Activated T-cell treated with anti-CD3 and anti-CD28 coated beads, Interleukin-2, amount 50 U/mL, for 1 hour (primary cell): ENCODE measurements around the gene HNF1B.

Experiments
- DNase-seq: peaks from one replicate; pipeline ENCODE4 v3.0.0-alpha.2; 2020

Gene HNF1B

DNA sequence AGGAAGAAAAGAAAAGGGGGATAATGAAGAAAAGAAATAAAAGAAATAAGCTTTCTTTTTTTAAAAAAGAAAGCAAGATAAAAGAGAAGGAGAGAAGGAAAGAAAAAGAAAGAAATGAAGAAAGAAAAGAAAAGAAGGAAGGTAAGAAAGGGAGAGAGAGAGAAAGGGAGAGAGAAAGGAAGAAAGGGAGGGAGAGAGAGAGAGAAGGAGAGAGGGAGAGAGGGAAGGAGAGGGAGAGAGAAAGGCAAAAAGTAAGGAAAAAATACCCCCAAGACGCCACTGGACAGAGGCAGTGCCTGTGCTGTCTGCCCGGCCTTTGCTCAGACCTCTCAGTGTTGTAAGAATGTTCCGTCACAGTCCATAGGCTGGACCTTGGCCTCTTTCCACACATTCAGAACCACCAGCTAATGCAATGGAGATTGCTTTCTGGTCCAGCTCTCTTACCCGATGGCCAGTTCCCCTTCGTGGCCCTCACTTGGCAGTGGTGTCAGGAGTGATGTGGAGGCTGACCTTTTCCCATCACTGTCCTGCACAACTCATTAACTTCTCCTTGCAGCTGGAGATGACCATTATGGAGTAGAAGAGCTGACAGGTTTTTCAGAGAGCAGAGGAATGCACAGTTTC is 14.3 kb upstream of the HNF1B start:
- DNase-seq = no peak

DNA sequence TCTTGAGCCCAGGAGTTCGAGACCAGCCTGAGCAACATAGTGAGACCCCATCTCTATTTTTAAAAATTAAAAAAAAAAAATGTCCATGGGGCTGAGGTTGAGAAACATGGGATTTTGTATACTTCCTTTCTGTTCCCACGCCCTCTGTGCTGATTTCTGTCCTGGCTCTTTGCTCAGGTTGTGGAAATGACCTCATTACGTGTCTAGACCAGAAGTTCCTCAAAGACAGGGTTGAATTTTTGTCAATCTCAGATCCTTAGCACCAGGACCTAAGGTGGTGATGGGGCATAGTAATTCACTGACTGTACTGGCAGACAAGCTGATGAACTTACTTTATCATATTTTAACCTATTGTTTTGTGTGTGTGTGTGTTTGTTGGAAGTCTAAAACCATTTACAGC is 11.2 kb upstream of the HNF1B start:
- no peak for DNase-seq

DNA sequence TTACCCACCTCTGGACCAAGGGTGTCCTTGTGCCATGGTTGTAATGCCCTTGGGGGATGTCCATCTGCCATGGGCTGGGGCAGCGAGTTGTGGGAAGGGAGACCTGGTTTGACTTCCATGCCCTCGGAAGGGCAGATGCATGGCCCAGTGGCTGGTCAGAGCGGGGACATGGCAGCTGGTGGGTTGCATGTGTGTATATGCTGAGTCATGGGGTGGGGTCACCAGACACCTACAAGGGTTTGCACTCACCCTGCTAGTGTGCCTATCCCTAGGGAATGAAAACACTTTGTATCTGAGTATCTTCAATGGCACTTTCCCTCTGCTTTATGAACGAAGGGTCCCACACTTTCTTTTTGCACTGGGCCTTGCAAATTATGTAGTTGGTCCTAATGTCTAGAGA is 10.6 kb upstream of the HNF1B start:
- no peak for DNase-seq

DNA sequence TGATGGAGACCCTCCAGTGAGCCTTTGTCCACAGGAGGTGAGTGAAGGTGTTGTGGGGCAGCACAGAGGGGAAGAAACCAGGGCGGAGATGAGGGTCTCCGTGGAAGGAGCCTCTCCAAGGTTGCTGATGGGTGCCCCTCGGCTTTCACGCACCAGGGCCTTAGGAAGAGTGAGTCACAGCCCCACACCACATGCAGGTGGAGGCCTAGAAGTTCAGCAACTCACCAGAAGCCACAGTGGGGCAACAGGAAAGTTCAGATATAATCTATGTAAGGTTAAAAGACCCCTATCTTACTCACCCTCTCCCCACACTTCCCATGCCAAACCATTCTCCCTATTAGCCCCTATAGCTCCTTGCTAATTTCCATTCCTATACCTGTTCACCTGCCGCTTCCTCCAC is 9.5 kb upstream of the HNF1B start:
- DNase-seq = no peak

DNA sequence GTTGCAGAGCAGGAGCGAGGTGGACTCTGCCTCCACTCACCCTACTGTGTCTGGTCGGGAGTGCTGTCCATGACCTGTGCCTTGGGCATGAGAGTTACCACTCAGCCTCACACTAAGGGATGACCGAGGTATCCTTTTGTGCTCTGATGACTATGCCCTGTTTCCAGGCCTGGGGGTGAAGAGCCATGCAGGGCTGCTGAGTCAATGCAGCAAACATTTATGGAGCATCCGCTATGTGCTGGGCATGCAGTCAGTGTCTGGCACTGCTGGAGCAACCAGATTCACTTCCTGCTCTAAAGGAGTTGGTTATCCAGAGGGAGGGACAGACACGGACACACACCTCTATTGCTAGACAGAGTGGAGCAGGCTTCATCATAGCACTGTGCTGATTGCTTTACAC is 7.6 kb upstream of the HNF1B start:
- DNase-seq = no peak

DNA sequence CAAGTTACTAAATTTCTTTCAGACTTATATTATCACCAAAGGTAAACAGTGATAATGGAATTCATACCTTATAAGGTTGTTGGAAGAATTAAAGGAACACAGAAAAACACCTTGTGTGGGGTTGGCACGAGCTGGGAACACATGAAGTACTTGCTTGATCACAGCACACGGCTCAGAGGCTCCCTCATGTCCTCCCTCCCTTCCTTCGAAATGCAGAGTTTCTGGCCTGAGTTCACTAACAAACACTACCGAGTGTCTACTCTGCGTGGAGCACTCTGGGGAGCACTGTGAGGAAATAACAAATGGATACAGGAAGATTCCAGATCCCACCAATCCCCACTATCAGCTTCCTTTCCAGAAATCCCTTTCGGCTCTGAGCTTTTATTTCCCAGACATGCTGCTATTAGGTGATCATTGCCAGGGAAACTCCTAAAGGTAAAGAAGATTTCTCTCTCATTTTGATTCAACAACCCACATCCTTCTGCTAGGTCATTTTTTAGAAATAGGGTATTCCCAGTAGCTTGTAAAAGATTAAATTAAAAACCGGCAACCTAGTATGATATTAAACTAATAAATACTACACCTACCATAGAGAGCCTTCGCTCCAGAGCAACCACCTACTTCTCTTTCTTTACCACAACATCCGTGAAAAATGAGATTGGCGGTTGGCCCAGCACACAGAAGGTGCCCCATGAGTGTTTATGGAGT is 6.1 kb upstream of the HNF1B start:
- no peak for DNase-seq

DNA sequence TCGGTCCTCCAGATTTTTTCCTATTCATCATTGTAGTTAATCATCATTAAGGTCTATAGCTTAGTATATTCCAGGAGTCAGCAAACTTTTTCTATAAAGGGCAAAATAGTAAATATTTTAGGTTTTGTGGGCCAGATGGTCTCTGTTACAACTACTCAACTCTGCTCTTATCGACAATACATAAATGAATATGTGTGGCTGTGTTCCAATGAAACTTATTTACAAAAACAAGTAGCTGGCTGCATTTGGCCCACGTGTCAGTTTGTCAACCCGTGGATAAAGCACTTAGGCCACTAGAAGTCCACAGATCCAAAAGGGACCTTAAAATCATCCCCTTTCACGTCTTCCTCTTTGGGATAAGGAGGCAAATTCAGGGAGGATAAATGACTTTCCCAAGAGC is 5.4 kb upstream of the HNF1B start:
- no peak for DNase-seq

DNA sequence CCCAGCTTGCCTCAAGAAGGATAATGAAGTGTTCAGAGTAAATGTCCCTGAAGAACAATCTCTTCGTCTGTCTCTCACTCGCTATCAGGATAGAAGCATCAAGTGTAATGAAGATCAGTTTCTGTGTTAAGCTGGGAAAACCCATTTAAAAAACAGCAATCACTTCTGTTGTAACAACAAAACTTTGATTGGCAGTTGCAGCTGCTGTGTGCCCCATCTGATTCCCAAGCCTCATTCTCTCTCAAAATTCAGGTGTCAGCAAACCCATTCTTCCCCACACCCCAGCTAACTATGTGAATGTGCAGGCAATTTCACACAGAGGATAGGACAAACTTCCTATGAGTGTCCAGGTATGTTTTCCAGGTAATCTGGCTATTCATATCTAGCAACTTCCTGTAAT is 2.4 kb upstream of the HNF1B start:
- no peak for DNase-seq

DNA sequence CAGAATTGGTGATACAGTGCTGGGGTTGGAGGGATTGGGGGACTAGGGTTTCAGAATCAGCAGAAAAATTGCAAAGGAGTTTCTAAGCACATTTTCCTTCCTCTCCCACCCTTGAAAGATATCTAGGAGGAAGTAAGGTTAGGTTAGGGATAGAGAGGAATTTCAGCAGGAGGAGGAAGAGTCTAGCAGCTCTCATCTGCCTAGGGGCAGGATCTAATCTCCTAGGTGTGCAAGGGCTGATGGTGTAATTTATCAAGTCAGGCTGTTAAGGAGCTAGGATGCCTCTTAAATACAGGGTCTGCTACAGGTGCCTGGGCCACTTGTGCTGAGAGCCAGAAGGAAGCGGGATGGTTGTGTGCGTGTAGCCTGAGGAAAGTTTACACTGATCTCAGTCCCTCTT is 1.8 kb upstream of the HNF1B start:
- no peak for DNase-seq

DNA sequence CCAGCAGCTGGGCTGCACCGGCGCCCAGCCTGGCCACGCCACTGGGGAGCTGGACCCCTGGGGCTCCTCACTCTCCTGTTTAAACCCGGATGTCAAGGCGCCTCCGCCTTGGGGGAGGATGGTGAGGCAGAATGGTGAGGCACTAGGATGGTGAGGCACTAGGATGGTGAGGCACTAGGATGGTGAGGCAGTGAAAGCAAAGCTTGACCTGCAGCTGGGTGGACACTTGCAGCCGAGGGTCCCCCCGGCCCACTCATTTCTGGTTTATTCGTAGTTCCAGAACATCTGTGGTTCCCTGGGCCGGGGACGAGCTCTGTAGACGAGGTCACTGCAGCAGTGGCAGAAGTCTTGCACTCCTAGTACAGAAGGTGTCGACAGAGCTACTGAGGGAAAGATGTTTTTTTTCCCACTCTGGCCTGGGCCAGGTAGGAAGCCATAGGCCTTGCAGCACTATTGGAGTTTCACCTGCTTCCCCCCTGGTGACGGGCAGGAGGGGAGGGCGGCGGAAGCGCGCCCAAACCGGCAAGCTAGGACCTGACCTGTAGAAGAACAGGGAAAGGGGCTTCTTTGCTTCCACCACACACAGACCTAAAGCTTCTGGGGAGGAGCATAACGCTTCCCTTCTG is 1.1 kb upstream of the HNF1B start:
- no peak for DNase-seq

DNA sequence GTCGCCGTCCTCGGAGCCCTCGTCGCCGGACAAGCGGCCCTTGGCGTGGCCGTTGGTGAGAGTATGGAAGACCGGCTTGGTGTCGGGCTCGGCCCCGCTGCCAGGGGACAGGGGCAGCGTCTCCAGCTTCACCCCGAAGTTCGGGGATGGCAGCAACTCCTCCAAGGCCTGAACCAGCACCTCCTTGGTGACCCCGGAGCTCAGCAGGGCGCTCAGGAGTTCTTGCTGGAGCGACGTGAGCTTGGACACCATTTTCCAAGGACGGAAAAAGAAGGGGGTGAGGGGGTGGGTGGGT is 279 bp downstream of the HNF1B start:
- DNase-seq = no peak

DNA sequence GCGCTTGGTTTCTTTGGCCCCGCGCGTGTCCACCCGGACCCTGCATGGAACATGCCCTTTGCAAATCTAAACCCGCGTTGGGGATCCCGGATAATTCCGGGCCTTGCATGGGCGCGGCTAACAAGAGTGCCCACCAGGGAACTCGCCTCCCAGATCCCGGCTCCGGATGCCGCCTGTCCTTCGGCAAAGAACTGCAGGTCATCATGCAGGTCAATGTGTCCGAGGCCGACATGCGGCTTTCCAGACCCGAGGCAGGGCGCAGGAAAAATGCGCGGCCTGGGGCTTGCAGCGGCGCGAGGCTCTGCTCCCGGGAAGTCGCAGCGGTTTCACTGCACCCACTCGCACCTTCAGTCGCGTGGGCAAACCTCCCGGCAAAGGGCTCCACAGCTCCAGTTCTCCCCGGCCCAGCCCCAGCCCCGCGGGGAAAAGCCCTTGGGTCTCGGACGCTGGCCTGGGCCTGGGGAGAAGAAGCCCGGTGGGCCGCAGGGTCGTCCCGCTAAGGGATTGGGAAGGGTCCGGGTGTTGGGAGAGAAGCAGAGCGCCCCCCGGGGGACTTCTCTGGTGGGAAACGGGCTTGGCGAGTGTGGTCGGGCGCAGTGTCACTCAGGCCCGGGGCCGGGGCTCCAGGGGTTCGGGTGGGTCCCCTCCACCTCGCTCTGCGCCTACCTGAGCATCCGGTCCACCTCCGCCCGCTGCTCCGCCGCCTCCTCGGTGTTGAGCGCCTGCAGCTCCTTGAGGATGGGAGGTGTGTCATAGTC is 805 bp downstream of the HNF1B start:
- peak; percentile 25 for DNase-seq

DNA sequence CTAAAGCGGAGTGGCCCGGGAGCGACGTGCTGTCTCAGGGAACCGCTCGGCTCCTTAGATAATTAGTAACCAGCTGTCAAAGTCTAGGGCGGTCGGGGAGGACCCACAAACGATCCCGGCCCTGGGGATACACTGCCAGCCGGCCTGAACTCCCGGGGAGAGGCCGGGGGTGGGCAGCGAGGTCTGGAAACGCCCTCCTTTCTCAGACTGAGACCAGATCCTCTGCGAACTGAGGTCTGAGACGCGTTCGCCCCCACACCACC is 1.3 kb downstream of the HNF1B start:
- no peak for DNase-seq

DNA sequence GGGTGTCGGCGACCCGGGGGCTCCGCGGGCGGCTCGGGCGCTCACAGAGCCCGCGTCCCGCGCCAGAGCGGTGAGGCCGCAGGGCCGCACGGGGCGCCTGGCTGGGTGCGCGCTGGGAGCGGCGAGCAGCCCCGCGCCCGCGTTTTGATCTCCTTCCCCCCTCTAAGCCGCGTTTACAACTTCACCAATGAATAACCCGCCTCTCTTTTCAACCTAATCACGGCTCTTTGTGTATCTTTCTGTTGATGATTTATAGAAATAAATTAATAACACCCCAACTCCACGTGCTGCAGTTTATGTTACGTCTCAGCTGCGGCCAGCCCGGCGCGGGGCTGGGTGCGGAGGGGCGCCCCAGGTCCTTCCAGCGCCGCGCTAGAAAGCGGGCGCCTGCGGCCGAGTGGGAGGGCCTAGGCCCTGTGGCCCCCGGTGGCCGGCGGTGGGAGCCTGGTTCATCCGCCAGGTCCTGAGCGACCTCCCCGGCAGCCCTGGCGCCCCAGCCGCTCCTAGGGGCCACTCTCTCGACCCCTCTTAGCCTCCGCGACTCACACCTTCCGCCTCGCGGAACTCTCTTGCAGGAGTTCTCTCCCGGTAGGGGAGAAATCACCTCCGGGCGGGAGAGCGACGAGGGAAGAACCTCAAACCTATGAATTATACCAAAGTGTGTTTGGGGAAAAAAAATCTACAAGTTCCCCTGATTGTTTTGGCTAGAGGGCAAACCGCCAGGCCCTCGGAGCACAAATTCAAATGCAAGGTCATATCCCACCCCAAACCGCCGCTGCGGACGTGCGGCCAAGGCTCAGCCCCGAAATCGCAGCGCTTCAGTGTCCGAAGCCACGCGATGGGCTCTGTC is 1.9 kb downstream of the HNF1B start:
- peak; percentile 34 for DNase-seq

DNA sequence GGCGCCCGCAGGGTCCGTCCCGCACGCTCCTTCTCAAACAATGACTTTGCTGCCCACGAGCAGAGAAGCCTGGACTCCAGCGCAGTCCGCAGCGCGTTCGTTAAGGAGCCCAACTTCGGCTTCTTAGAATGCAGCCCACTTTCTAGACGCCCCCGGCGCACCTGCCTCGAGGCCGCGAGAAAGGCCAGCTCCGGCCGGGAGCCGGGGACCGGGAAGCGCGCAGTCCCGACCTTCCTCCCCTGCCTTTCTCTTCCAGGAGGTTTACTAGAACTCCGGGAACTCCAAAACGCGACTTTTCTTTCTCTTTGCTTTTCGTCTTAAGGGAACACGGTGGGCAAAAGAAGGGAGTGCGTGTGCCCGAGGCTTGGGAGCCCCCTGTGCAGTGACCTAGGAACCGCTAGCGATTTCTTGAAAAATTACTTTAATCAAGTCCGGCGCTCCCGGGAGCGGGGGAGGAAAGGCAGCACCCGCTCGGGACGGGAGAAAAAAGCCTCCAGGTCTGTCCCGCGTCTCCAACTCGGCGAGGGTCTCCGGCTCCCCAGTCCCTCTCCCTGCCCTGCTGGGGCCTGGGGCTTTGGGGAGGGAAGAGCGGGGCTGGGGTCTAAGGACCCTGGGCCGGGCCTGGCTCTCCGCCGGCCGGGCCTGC is 2.6 kb downstream of the HNF1B start:
- no peak for DNase-seq

DNA sequence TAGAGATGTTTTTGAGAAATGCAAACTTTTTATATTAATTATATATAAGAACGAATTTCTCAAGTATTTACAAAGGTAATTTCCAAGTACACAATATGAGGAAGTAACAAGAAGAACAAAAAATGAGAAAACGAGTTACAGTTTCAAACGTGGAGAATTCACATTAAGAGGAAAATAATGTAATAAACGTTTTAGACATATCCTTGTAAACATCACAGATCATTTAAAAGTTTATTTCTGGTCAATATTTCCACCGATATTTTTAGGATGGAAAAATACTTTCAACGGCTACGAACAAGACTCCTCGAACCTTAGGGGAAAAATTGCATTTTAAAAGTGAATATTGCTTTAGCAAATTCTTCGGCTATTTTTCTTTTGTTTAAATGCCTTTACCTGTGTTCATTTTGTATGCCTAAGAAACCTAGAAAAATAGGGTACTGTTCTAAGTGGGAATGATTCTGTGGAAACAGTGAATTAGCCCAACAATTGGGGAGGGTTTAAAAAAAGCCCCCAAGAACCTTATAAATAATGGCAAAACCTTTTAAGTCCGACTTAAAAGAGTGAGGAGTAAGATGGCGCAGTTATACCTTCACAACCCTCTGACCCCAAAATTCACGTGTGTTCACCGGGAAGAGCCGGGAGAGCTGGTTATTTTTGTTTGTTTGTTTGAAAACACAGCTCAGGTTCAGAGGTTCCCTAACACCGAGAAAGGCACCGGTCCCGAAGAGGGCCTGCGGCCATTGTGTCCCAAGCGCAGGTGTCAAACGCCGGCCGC is 3.3 kb downstream of the HNF1B start:
- no peak for DNase-seq

DNA sequence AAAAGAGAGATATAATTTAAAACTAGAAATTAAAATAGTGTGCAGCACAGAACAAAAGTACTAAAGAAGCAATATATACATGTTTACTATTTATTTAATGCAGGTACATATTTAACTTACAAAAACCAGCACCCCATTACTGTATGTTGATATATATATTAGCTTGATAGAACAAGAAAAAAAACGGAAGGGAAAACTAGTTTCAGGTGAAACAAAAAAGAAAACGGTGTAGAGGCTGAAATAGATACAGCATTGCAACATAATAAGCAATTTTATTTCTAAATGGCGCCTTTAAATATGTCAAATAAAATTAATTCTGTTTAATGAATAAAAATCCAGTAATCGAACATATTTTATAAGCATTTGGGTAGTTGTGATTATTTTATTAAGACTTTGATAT is 3.9 kb downstream of the HNF1B start:
- DNase-seq = no peak

DNA sequence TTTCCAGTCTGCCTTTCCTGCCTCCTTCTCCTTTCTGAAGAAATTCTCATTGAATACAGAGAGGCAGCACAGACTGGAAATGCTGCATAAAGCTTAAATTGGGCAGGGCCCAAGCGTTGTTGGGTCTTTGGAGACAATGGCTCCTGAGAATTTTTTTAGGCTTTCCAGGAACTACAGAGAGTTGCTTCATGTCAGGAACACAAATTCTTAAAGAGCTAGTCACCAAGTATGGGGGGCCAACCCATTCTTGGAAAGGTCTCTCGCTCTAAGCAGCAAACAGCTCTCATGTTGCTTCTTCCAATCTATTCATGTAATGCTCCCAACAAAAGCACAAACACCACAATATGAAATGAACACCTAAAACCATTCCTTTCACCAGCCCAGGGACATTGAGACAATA is 6.9 kb downstream of the HNF1B start:
- DNase-seq = no peak

DNA sequence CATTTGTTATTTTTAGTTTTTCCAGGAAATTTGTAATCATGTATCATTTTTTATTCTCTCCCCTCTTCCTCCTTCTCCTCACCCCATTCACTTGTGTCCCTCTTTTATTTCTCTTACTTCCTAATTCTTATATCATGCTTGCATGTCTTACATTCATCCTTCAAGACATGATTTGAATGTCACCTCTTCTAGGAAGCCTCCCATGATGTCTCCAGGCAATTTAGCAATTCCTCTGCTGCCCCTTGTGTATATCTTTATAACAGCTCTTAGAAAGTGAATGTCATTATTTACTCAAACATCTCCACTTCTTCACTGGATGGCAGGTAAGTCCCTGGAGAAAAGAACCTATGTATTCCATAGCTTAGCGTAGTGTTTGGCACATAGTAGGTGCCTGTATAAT is 7.8 kb downstream of the HNF1B start:
- DNase-seq = no peak

DNA sequence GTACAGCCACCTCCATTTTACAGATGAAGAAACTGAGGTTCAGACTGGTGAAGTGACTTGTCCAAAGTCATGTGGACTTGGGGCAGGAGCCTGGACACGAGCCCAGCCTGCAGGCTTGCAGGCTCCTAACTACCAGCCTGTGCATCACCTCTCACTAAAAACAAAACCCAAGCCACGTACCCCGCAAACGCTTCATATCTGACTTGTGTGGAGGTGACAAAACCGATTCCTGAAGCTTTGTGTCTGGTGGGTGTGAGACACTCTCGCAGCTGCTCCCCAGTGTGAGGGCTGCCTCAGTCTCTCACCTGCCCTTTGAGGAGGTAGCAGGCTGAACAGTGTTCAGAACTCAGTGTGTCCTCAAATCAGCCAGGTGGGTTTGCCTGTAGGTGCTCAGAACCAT is 8.4 kb downstream of the HNF1B start:
- no peak for DNase-seq

DNA sequence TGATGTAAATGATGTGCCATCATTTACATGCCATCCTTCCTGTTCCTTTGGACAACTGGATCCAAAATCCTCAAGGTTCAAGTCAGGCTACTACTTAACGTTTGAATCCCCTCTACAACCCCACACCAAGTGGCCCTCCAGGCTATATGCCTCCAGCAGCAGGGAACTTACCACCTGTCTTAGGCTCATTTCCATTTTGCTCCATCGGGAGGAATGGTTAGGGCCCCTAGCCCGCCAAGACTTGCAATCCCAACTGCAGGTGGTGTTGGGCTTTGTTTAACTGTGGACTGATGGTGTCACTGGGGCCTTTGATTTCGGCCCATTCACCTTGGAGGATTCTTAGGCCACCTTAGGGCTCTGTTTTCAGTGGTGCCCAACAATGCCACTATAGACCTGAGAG is 9.7 kb downstream of the HNF1B start:
- DNase-seq = no peak

DNA sequence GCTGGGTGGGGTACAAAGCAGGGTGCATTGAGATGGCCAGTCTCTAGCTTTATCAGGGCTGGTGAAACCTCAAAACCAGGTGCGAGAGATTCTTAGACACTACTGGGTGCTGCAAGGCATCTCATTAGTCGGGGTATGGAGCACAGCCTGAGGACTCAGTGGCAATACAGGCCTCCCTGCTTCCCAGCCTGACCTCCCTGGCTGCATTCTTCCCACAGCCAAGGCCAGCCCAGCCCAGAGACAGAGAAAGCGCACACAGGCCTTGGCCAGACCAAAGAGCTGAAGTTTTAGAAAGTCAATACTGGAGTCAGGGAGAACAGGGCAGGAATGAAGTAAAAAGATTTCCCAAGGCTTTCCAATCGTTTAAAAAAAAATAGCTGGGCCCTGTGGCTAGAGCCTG is 12.5 kb downstream of the HNF1B start:
- no peak for DNase-seq
